Pancreas (tissue), 10 donors: ENCODE results near the gene CSNK2A1. TPM values are rescaled to one million over a fixed set of nuclear protein-coding genes. Genes with fewer than 3 reads are reported as not detected.
"Not testable (repeated sequence)": the region's sequence is repeated elsewhere in the genome, so short reads cannot be mapped to it uniquely, and the experiment has no call there.

Source experiments
- ATAC-seq, 4 donors: fragments of 200-7000 bp; cut with Tn5 transposase; one replicate each; pipeline versions ENCODE4 v1.8.0 to v1.9.1; 2020; ENCODE audit warnings: mild to moderate bottlenecking in 4 of 4, moderate library complexity in 4 of 4
- DNase-seq, 6 donors: peaks; one replicate each; pipeline ENCODE4 v3.0.0-alpha.2; 2020
- FAIRE-seq: peaks from 2 replicates; lab custom pipeline; 2012; peaks lifted over from hg19 to GRCh38; lab: Jason Lieb, UNC
- H3K27ac ChIP-seq, 4 donors: fragments of 200-600 bp; sonication (generic); 1 replicate in 3 of 4; 2 replicates in 1 of 4; pipeline versions ENCODE4 v1.5.0 to v1.8.0; 2020
- H3K27me3 ChIP-seq, 4 donors: fragments of 200-600 bp; one replicate each; pipeline ENCODE4 v1.8.0; 2021
- H3K36me3 ChIP-seq, 3 donors: fragments of 200-600 bp; sonication (generic) in 1 of 3; one replicate each; pipeline versions ENCODE4 v1.5.0 to v1.8.0; 2020 to 2021
- H3K4me1 ChIP-seq, 3 donors: fragments of 200-600 bp; one replicate each; pipeline ENCODE4 v1.8.0; 2021
- H3K4me3 ChIP-seq, 4 donors: fragments of 200-600 bp; sonication (generic) in 2 of 4; one replicate each; pipeline versions ENCODE4 v1.5.0 to v1.8.0; 2020 to 2021
- H3K9me3 ChIP-seq, 4 donors: fragments of 200-600 bp; one replicate each; pipeline ENCODE4 v1.8.0; 2021
- CTCF ChIP-seq, 4 donors: fragments of 200-600 bp; sonication (generic) in 3 of 4; IDR thresholded peaks; one replicate each; pipeline versions ENCODE4 v1.5.0 to v1.8.0; 2021; ENCODE audit warnings: antibody characterized with exemption in 4 of 4
- WGBS, 2 donors: extraction: QIAGEN DNeasy Blood & Tissue Kit; methylation state at CpG; one replicate each; pipeline ENCODE4 v1.1.7; 2013; 5-methylcytosine and 5-hydroxymethylcytosine counted together
- intact Hi-C, 3 donors: fragments of 100-400 bp; cut with DNase I; formaldehyde crosslinking; loops; one replicate each; pipeline versions ENCODE4 v1.11.1 to v1.14.2; 2022
- polyA plus RNA-seq, 2 donors: library from polyadenylated mRNA; stranded (reverse); fragments of 200-250 nt; gene quantifications; one replicate each; pipeline ENCODE4 v1.2.3, GENCODE V29; 2013
- total RNA-seq, 6 donors: library from RNA; stranded (reverse); fragmentation: NEBNext Ultra II Directional in 4 of 6; extraction: Animal tissue kit (Norgen Biotek cat#: 25700) in 4 of 6; gene quantifications; one replicate each; pipeline versions ENCODE4 v1.2.1 to v1.2.4, GENCODE V29; 2021 to 2023
- donor health status: healthy with polysubstance abuse.
- donor health status: DM: no; HTN: no; CAD: no; lungs with moderate emphysema.
- donor health status: DM: no; HTN: no; CAD: no.
- donor health status: control.
- donor health status: control.
- donor health status: Bipolar disorder and iron deficiency.
- donor health status: DM: yes; HTN: yes; CAD: no.
- donor health status: DM: no; HTN: no; CAD: no.
- donor health status: DM: no; HTN: no; CAD: no.
- donor health status: DM: yes; HTN: yes; CAD: no.

The CSNK2A1 gene
- total and polyA plus RNA-seq, 8 donors, result 12.7 to 57.4 (median 46.2) TPM

DNA sequence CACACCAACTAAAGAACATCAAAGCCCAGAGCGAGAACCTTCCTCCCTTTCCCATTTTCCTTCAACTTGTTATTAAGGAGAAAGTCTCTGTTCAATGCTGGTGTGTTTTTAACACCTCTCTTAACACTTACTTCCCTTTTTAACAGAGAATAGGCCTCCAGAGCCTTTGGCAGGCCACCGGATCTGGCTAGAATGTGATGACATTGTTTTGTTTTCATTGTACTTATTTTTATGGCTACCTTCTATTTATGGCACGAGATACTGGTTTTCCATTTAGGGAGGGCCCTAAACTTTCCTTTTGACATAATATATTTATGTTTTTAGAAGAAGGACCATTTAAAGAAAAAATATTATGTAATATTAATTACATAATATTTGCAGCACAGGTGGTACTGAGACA, 44.9 kb upstream of the CSNK2A1 start:
- no peaks in the 10 kb centered on the region for H3K4me1 ChIP-seq
- no peak overlapping the region for H3K27ac ChIP-seq
- no peak for TF ChIP-seq CTCF (IDR thresholded peaks at IDR 0.05)
- WGBS, 2 donors, result 61 to 66% methylated on average over 3 of the region's 3 CpGs
- H3K27me3 ChIP-seq, result no peaks in the 10 kb centered on the region
- no peak for FAIRE-seq
- H3K9me3 ChIP-seq, result no peaks in the 10 kb centered on the region
- no peaks in the 10 kb centered on the region for H3K36me3 ChIP-seq
- ATAC-seq, result no peak
- intact Hi-C loops, result no loop called here
- DNase-seq, result no peak
- H3K4me3 ChIP-seq, result no peak overlapping the region

DNA sequence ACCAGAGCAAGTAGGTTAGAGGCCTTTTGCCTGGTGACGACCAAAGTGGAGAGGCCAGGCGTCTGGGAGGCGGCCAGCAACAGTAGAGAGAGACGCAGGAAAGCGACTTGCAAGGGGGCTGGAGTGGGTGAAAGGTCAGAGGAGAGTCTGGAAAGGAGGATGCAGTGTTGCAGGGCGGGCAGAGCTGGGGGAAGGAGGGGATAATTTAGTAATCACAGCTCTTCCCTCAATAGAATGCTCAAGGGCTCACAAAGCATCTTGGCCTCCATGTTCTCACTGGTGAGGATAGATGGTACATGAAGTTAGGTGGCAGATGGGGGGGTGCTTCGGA, 41.3 kb upstream of the CSNK2A1 start:
- no peak overlapping the region for H3K4me3 ChIP-seq

DNA sequence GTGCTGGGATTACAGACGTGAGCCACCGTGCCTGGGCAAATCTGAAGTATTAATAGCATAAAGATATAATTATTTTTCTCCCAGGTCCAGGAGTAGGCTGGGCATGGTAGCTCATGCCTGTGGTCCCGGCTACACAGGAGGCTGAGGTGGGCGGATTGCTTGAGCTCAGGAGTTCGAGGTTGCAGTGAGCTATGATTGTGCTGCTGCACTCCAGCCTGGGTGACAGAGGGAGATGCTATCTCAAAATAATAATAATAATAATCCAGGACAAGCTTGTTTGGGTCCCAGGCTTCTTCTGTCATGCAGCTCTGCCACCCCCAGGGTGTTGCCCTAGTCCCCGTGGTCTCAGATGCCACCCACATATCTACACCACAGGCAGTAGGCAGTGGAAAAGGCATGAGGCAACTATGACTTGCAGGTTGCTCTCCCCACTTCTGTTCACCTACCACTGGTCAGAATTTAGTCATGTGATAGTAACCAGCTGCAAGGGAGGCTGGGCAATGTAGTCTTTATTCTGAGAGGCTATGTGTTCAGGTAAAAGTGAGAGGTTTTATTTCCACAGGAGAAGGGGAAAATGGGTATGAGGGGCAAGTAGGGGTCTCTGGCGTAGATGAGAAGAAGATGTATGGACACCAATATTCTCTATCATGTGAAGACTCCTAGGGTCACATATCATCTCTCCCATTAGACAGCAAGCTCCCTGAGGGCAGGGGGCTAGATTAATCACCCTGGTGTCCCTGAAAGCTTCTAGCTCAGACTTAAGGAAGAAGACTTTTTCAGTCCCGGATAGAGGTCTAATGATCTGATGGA, 40.8 kb upstream of the CSNK2A1 start:
- Histone ChIP-seq H3K9me3 (no peaks in the 10 kb centered on the region), H3K27me3 (peaks cover 0 to 5% (median 2%) of the 10 kb centered on the region in 4 donors), H3K36me3 (no peaks in the 10 kb centered on the region), H3K4me3 (no peak overlapping the region), H3K27ac (no peak overlapping the region), H3K4me1 (no peaks in the 10 kb centered on the region)
- intact Hi-C loops, result no loop called here
- no peak for TF ChIP-seq CTCF (IDR thresholded peaks at IDR 0.05)
- 50 to 69% methylated on average over 8 of the region's 8 CpGs for WGBS, 2 donors
- ATAC-seq (no peak), DNase-seq (no peak), FAIRE-seq (no peak)

More for the DNA sequence above, 41.3 kb upstream of the CSNK2A1 start:
- Histone ChIP-seq H3K36me3 (no peaks in the 10 kb centered on the region), H3K27me3 (peaks cover 0 to 5% (median 2%) of the 10 kb centered on the region in 4 donors), H3K27ac (no peak overlapping the region), H3K4me1 (no peaks in the 10 kb centered on the region), H3K9me3 (no peaks in the 10 kb centered on the region)
- TF ChIP-seq CTCF (IDR thresholded peaks at IDR 0.05), result no peak
- 62 to 63% methylated on average over 7 of the region's 7 CpGs for WGBS, 2 donors
- ATAC-seq (no peak), DNase-seq (no peak), FAIRE-seq (no peak)
- intact Hi-C loops, result no loop called here

- intact Hi-C loops, result no loop called here
- no peaks in the 10 kb centered on the region for H3K4me1 ChIP-seq
- no peak for ATAC-seq
- TF ChIP-seq CTCF (IDR thresholded peaks at IDR 0.05), result no peak
- no peak overlapping the region for H3K27ac ChIP-seq
- H3K36me3 ChIP-seq, result no peaks in the 10 kb centered on the region
- FAIRE-seq, result no peak
- 52 to 76% methylated on average over 5 of the region's 5 CpGs for WGBS, 2 donors
- no peak overlapping the region for H3K4me3 ChIP-seq
- DNase-seq, result no peak
- H3K27me3 ChIP-seq, result peaks cover 0 to 5% (median 2%) of the 10 kb centered on the region in 4 donors
- H3K9me3 ChIP-seq, result no peaks in the 10 kb centered on the region
These were observed 38.6 kb upstream of the CSNK2A1 start for GRCh38 chr20:582204-582603.

GRCh38 chr20:578940-579690, 35.5 kb upstream of the CSNK2A1 start:
- 86 to 90% methylated on average over 7 of the region's 8 CpGs for WGBS, 2 donors
- ATAC-seq, H3K9me3 ChIP-seq, H3K27ac ChIP-seq, H3K36me3 ChIP-seq, FAIRE-seq, intact Hi-C loops, H3K4me1 ChIP-seq, H3K4me3 ChIP-seq, H3K27me3 ChIP-seq, DNase-seq: not testable (repeated sequence)
